Measurements from ENCODE around the gene KREMEN1. TPM values are rescaled to one million over a fixed set of nuclear protein-coding genes. Genes with fewer than 3 reads are reported as not detected.

Gene KREMEN1
- total and polyA plus RNA-seq, 8 donors: 5.4 to 34.5 (median 11.6) TPM

GRCh38 chr22:29130476-29130875, 57.6 kb downstream of the KREMEN1 start:
- H3K27ac ChIP-seq: no peak overlapping the region
- H3K4me1 ChIP-seq: peaks cover 0 to 14% (median 13%) of the 10 kb centered on the region in 4 donors
- H3K27me3 ChIP-seq: no peaks in the 10 kb centered on the region
- WGBS, 5 donors: 94 to 99% (median 96%) methylated on average over 4 of the region's 4 CpGs
- no peak overlapping the region for H3K4me3 ChIP-seq
- DNase-seq: no peak
- H3K36me3 ChIP-seq: peaks cover 0 to 38% (median 17%) of the 10 kb centered on the region in 4 donors
- no peaks in the 10 kb centered on the region for H3K9me3 ChIP-seq
- TF ChIP-seq CTCF (IDR thresholded peaks at IDR 0.05) (no peak), POLR2A (IDR thresholded peaks at IDR 0.05) (no peak), POLR2AphosphoS5 (IDR thresholded peaks at IDR 0.05) (no peak), EP300 (IDR thresholded peaks at IDR 0.05) (no peak)
- intact Hi-C loops (cut with DNase I; ENCODE audit: low total_unique reads): no loop called here

GRCh38 chr22:29133603-29134133, 60.8 kb downstream of the KREMEN1 start:
- intact Hi-C loops (cut with DNase I; ENCODE audit: low total_unique reads): no loop called here
- no peak for TF ChIP-seq POLR2AphosphoS5 (IDR thresholded peaks at IDR 0.05)
- no peak for TF ChIP-seq EP300 (IDR thresholded peaks at IDR 0.05)
- TF ChIP-seq POLR2A (IDR thresholded peaks at IDR 0.05): no peak
- TF ChIP-seq CTCF (IDR thresholded peaks at IDR 0.05): no peak
- Histone ChIP-seq H3K4me3 (no peak overlapping the region), H3K36me3 (peaks cover 3 to 52% (median 34%) of the 10 kb centered on the region in 4 donors), H3K27ac (no peak overlapping the region), H3K27me3 (no peaks in the 10 kb centered on the region), H3K9me3 (no peaks in the 10 kb centered on the region), H3K4me1 (peaks cover 0 to 3% (median 0%) of the 10 kb centered on the region in 4 donors)
- DNase-seq: no peak
- WGBS, 5 donors: 95 to 100% (median 98%) methylated on average over 2 of the region's 2 CpGs

- intact Hi-C loops (cut with DNase I; ENCODE audit: low total_unique reads): no loop called here
- TF ChIP-seq POLR2AphosphoS5 (IDR thresholded peaks at IDR 0.05) (no peak), EP300 (IDR thresholded peaks at IDR 0.05) (no peak), CTCF (IDR thresholded peaks at IDR 0.05) (no peak), POLR2A (IDR thresholded peaks at IDR 0.05) (no peak)
- no peaks in the 10 kb centered on the region for H3K27me3 ChIP-seq
- H3K27ac ChIP-seq: no peak overlapping the region
- peaks cover 0 to 2% (median 0%) of the 10 kb centered on the region in 4 donors for H3K4me1 ChIP-seq
- no peak overlapping the region for H3K4me3 ChIP-seq
- DNase-seq: no peak
- no peaks in the 10 kb centered on the region for H3K9me3 ChIP-seq
- peaks cover 4 to 55% (median 42%) of the 10 kb centered on the region in 4 donors for H3K36me3 ChIP-seq
- 94 to 98% (median 96%) methylated on average over 4 of the region's 4 CpGs for WGBS, 5 donors
These were observed 61.6 kb downstream of the KREMEN1 start for GRCh38 chr22:29134448-29134847.

GRCh38 chr22:29136782-29137700, 64.2 kb downstream of the KREMEN1 start:
- H3K27me3 ChIP-seq: no peaks in the 10 kb centered on the region
- H3K4me3 ChIP-seq: no peak overlapping the region
- DNase-seq: no peak
- H3K27ac ChIP-seq: no peak overlapping the region
- WGBS, 5 donors: 84 to 89% (median 87%) methylated on average over 29 to 31 of the region's 31 CpGs
- intact Hi-C loops (cut with DNase I; ENCODE audit: low total_unique reads): no loop called here
- no peaks in the 10 kb centered on the region for H3K4me1 ChIP-seq
- H3K9me3 ChIP-seq: no peaks in the 10 kb centered on the region
- no peak for TF ChIP-seq POLR2A (IDR thresholded peaks at IDR 0.05)
- no peak for TF ChIP-seq EP300 (IDR thresholded peaks at IDR 0.05)
- TF ChIP-seq POLR2AphosphoS5 (IDR thresholded peaks at IDR 0.05): no peak
- no peak for TF ChIP-seq CTCF (IDR thresholded peaks at IDR 0.05)
- H3K36me3 ChIP-seq: peaks cover 4 to 73% (median 63%) of the 10 kb centered on the region in 4 donors
